Kidney (tissue), 14 donors: ENCODE data around the gene APCDD1L. TPM values are rescaled to one million over a fixed set of nuclear protein-coding genes. Genes with fewer than 3 reads are reported as not detected.
A peak's percentile ranks its signal among the peaks of the same experiment; 100 is the strongest.

Experiments used
- DNase-seq, 5 donors: peaks; one replicate each; pipeline ENCODE4 v3.0.0-alpha.2; 2013 to 2020
- FAIRE-seq: peaks from 2 replicates; lab custom pipeline; 2012; peaks lifted over from hg19 to GRCh38; lab: Jason Lieb, UNC
- H3K27ac ChIP-seq, 2 donors: one replicate each; pipeline ENCODE4 v1.7.0; 2013; ENCODE audit warnings: low read depth in 2 of 2, low read length in 2 of 2, inconsistent platforms in 1 of 2
- H3K27me3 ChIP-seq: one replicate; pipeline ENCODE4 v1.7.1; 2013; ENCODE audit warnings: low read length, inconsistent platforms; ENCODE audit not compliant: control insufficient read depth, insufficient read depth
- H3K36me3 ChIP-seq, 3 donors: one replicate each; pipeline versions ENCODE4 v1.7.0 to v1.7.1; 2013; ENCODE audit warnings: low read length in 3 of 3, control low read depth in 1 of 3, inconsistent platforms in 1 of 3; ENCODE audit not compliant: insufficient read depth in 3 of 3, control insufficient read depth in 2 of 3
- H3K4me1 ChIP-seq, 3 donors: one replicate each; pipeline versions ENCODE4 v1.7.0 to v1.7.1; 2013; ENCODE audit warnings: low read length in 3 of 3, inconsistent platforms in 1 of 3, low read depth in 1 of 3; ENCODE audit not compliant: control insufficient read depth in 2 of 3, insufficient read depth in 2 of 3
- H3K4me3 ChIP-seq, 3 donors: one replicate each; pipeline versions ENCODE4 v1.7.0 to v1.8.1; 2013; ENCODE audit warnings: low read length in 3 of 3, control low read depth in 1 of 3, inconsistent platforms in 1 of 3
- H3K9ac ChIP-seq, 3 donors: one replicate each; pipeline versions ENCODE4 v1.7.0 to v1.7.1; 2013; ENCODE audit warnings: low read length in 3 of 3, control low read depth in 1 of 3, inconsistent platforms in 1 of 3
- H3K9me3 ChIP-seq, 3 donors: one replicate each; pipeline versions ENCODE4 v1.7.0 to v1.7.1; 2013; ENCODE audit warnings: low read length in 3 of 3, control low read depth in 1 of 3, inconsistent platforms in 1 of 3; ENCODE audit not compliant: control insufficient read depth in 2 of 3, insufficient read depth in 1 of 3
- CTCF ChIP-seq: IDR thresholded peaks from 3 replicates; pipeline ENCODE4 v1.5.1; 2012; ENCODE audit warnings: mild to moderate bottlenecking, moderate library complexity, borderline replicate concordance; ENCODE audit not compliant: insufficient read depth; ENCODE audit errors: extremely low read depth
- intact Hi-C: fragments of 100-400 bp; cut with DNase I; formaldehyde crosslinking; loops from one replicate; pipeline ENCODE4 v1.11.1; 2022
- polyA plus RNA-seq: library from polyadenylated mRNA; stranded (reverse); fragments of 350-450 nt; fragmentation: Illumina TruSeq; extraction: RNeasy Lipid Tissue Mini Kit (QIAGEN cat#74804); gene quantifications from one replicate; pipeline ENCODE4 v1.2.3, GENCODE V29; 2014; ENCODE audit warnings: low read depth, low replicate concordance; ENCODE audit not compliant: insufficient read depth
- total RNA-seq: library from RNA; stranded (reverse); fragmentation: NEBNext Ultra II Directional; extraction: Animal tissue kit (Norgen Biotek cat#: 25700); gene quantifications from one replicate; pipeline ENCODE4 v1.2.1, GENCODE V29; 2021
- donor health status: control.
- donor health status: control.
- donor health status: control.
- donor health status: control.
- donor health status: control.
- donor health status: DM: yes; HTN: yes; CAD: no.
- donor health status: Normal renal cell carcinoma (clear cell type).

The APCDD1L gene
- total and polyA plus RNA-seq, 2 donors from 2014 or later: 1.2 to 4.5 TPM

- Histone ChIP-seq H3K4me1 (peaks cover 0 to 5% (median 4%) of the 10 kb centered on the region in 3 donors), H3K27ac (peak overlapping the region in 1 of 2 donors; percentile 6), H3K9me3 (peaks cover 0 to 15% (median 0%) of the 10 kb centered on the region in 3 donors), H3K4me3 (peak overlapping the region in 1 of 3 donors; percentile 18), H3K36me3 (no peaks in the 10 kb centered on the region), H3K9ac (no peak overlapping the region), H3K27me3 (no peaks in the 10 kb centered on the region)
- intact Hi-C loops: no loop called here
- no peak for TF ChIP-seq CTCF
- FAIRE-seq (no peak), DNase-seq (peak in 4 of 5 donors; percentile 36 to 69 (median 54))
Observed at GRCh38 chr20:58523072-58523970, 8.1 kb upstream of the APCDD1L start.

- Histone ChIP-seq H3K9ac (no peak overlapping the region), H3K36me3 (no peaks in the 10 kb centered on the region), H3K27ac (no peak overlapping the region), H3K9me3 (peaks cover 0 to 15% (median 0%) of the 10 kb centered on the region in 3 donors), H3K27me3 (no peaks in the 10 kb centered on the region), H3K4me1 (peaks cover 0 to 5% (median 4%) of the 10 kb centered on the region in 3 donors), H3K4me3 (peak overlapping the region in 1 of 3 donors; percentile 18)
- DNase-seq (peak in 1 of 5 donors; percentile 30), FAIRE-seq (no peak)
- no peak for TF ChIP-seq CTCF
- intact Hi-C loops: no loop called here
Observed at GRCh38 chr20:58522666-58523065, 7.5 kb upstream of the APCDD1L start.

GRCh38 chr20:58521763-58522162 is 6.6 kb upstream of the APCDD1L start:
- FAIRE-seq: no peak

More at GRCh38 chr20:58521763-58522162, 6.6 kb upstream of the APCDD1L start:
- Histone ChIP-seq H3K36me3 (no peaks in the 10 kb centered on the region), H3K27ac (no peak overlapping the region), H3K9ac (no peak overlapping the region), H3K4me1 (peaks cover 0 to 5% (median 4%) of the 10 kb centered on the region in 3 donors), H3K27me3 (no peaks in the 10 kb centered on the region), H3K9me3 (peaks cover 0 to 14% (median 0%) of the 10 kb centered on the region in 3 donors), H3K4me3 (no peak overlapping the region)
- peak in 1 of 5 donors; percentile 30 for DNase-seq
- no peak for TF ChIP-seq CTCF
- intact Hi-C loops: no loop called here
